Karpas-422 (cell line): Measurements from ENCODE around the gene ACSS1. TPM values are rescaled to one million over a fixed set of nuclear protein-coding genes. Genes with fewer than 3 reads are reported as not detected.

ENCODE experiments used
- DNase-seq: peaks from one replicate; pipeline ENCODE4 v3.0.0-alpha.2; 2015
- H2AFZ ChIP-seq: fragments of 200-600 bp; sonication (generic); 2 replicates; pipeline ENCODE4 v1.6.1; 2014; ENCODE audit warnings: antibody characterized with exemption, low read length, mixed read lengths
- H3K27ac ChIP-seq: fragments of 200-600 bp; sonication (generic); 2 replicates; pipeline ENCODE4 v1.5.1; 2014; ENCODE audit warnings: mild to moderate bottlenecking, low read length, moderate library complexity
- H3K27me3 ChIP-seq: fragments of 200-600 bp; sonication (generic); 2 replicates; pipeline ENCODE4 v1.6.1; 2014; ENCODE audit warnings: low read length, mixed read lengths
- H3K36me3 ChIP-seq: fragments of 200-600 bp; sonication (generic); 2 replicates; pipeline ENCODE4 v1.6.1; 2014; ENCODE audit warnings: low read length, mixed read lengths; ENCODE audit not compliant: insufficient read depth
- H3K4me1 ChIP-seq: fragments of 200-600 bp; sonication (generic); 2 replicates; pipeline ENCODE4 v1.6.1; 2014; ENCODE audit warnings: mild to moderate bottlenecking, low read length, mixed read lengths
- H3K4me2 ChIP-seq: fragments of 200-600 bp; sonication (generic); 2 replicates; pipeline ENCODE4 v1.6.1; 2014; ENCODE audit warnings: low read length, low read depth, mild to moderate bottlenecking; ENCODE audit not compliant: poor library complexity, severe bottlenecking
- H3K4me3 ChIP-seq: fragments of 200-600 bp; sonication (generic); 2 replicates; pipeline ENCODE4 v1.5.1; 2014; ENCODE audit warnings: mild to moderate bottlenecking, antibody characterized with exemption, low read length, mixed read lengths
- H3K79me2 ChIP-seq: fragments of 200-600 bp; sonication (generic); 2 replicates; pipeline ENCODE4 v1.6.1; 2014; ENCODE audit warnings: mild to moderate bottlenecking, low read length, mixed read lengths
- H3K9ac ChIP-seq: fragments of 200-600 bp; sonication (generic); 2 replicates; pipeline ENCODE4 v1.6.0; 2014; ENCODE audit warnings: low read length
- H3K9me2 ChIP-seq: fragments of 200-600 bp; sonication (generic), shearing (Covaris generic); replicated peaks from 2 replicates; pipeline ENCODE4 v1.6.0; 2014; ENCODE audit warnings: mild to moderate bottlenecking, low read length, moderate library complexity; ENCODE audit not compliant: insufficient read depth
- H3K9me3 ChIP-seq: fragments of 300-700, 200-600 bp; sonication (generic); 2 replicates; pipeline ENCODE4 v1.6.1; 2014; ENCODE audit warnings: low read length, mixed read lengths
- H4K20me1 ChIP-seq: fragments of 200-600 bp; sonication (generic); 2 replicates; pipeline ENCODE4 v1.6.1; 2014; ENCODE audit warnings: mild to moderate bottlenecking, antibody characterized with exemption, low read length, low read depth; ENCODE audit not compliant: insufficient read depth
- total RNA-seq: library from RNA; depleted of rRNA; stranded (reverse); fragments of >200 nt; shearing (Covaris generic); gene quantifications from 2 replicates; pipeline ENCODE4 v1.2.3, GENCODE V29; 2014; ENCODE audit warnings: low replicate concordance

Gene ACSS1
- total RNA-seq, 1 experiment from 2014 or later, result 2.3 TPM

- Histone ChIP-seq H3K4me3 (no peak overlapping the region), H3K9me2 (no peaks in the 10 kb centered on the region), H3K27ac (no peak overlapping the region), H4K20me1 (no peaks in the 10 kb centered on the region), H3K4me2 (no peak overlapping the region), H3K9ac (no peak overlapping the region), H3K27me3 (no peaks in the 10 kb centered on the region), H3K9me3 (no peaks in the 10 kb centered on the region), H3K4me1 (peaks cover 29% of the 10 kb centered on the region), H3K79me2 (no peaks in the 10 kb centered on the region), H3K36me3 (no peaks in the 10 kb centered on the region), H2AFZ (no peak overlapping the region)
- DNase-seq, result no peak
These were observed 59.8 kb downstream of the ACSS1 start for GRCh38 chr20:24998121-24998520.

DNA sequence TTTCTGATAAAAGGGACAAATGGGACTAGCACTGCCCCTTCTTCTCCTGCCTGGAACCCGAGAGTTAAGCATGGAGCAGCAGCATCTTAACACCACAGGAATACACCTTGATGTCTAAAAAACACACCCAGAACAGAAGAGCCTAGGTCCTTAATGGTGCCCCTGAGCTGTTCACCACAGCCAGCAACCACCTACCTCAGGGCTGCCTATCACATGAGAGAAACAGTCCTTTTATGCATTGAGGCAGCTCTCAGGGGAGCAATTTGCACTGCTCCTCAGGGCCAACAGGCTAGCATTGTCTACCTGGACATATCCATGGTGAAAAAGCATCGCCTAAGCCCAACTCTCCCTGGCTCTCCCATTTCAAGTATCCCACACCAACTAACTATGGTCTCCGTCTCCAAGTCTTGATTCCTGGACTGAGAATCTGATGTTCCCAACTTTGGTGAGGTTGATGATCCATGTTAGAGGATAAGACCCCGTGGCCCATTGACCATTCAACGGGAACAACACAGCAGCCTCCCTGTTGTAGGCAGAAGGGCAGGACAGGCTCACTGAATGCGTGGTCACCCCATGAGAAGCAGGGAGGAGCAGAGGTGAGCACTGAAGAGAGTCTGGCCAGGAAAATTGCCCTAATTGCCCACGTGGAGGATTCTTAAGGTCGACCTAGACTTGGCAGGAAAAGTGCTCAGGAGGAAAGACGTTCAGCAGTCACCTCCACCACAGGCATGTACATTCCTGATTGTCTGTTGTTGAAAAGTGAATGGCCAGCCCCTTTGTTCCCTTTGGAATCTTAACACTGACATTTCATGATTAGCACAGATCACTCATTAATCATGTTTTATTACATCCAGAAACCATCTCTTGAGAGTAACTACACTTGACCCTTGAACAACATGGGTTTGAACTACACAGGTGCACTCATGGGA, 61.2 kb downstream of the ACSS1 start:
- Histone ChIP-seq H3K9ac (no peak overlapping the region), H3K36me3 (no peaks in the 10 kb centered on the region), H3K4me2 (no peak overlapping the region)

DNA sequence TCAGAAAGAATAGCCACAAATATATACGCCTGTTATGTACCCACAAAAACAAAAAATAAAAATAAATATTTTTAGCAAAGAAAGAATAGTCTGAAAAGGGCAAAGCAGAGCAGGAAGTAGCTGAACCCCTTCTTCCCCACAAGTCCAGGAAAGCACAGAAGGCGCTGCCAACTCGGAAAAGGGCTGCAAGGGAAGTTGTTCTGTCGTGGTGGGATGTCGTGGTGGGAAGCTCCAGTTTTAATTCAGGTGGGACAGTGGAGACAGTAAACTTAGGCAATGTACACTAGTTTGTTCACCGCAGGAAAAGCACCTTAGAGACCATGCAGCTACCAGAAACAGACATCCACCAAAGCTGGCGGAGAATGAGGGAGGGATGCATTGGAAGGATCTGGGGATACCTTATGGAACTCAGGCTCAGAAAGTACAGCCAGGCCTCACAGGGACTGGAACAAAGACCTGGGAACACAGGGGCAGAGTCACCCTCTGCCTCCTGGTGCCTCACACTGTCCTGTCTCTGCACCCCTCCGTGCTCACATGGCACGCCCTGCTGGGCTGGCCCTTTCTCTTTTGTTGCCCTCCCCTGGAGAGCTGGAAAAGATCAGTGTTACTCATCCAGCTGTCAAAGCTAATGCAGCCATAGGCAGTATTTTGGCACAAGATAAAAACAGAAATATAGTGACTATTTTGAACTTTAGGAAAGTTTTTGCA, 62.0 kb downstream of the ACSS1 start:
- peaks cover 40% of the 10 kb centered on the region for H3K4me1 ChIP-seq
- H3K27me3 ChIP-seq, result no peaks in the 10 kb centered on the region
- H3K79me2 ChIP-seq, result peaks cover 16% of the 10 kb centered on the region
- no peaks in the 10 kb centered on the region for H3K9me2 ChIP-seq
- no peak overlapping the region for H3K9ac ChIP-seq
- no peaks in the 10 kb centered on the region for H3K36me3 ChIP-seq
- H2AFZ ChIP-seq, result no peak overlapping the region
- no peak overlapping the region for H3K4me3 ChIP-seq
- peaks cover 6% of the 10 kb centered on the region for H4K20me1 ChIP-seq
- H3K27ac ChIP-seq, result no peak overlapping the region
- no peaks in the 10 kb centered on the region for H3K9me3 ChIP-seq
- no peak overlapping the region for H3K4me2 ChIP-seq
- DNase-seq, result no peak

More for the DNA sequence above, 61.2 kb downstream of the ACSS1 start:
- Histone ChIP-seq H4K20me1 (no peaks in the 10 kb centered on the region), H3K27ac (no peak overlapping the region), H3K4me1 (peaks cover 32% of the 10 kb centered on the region), H3K9me2 (no peaks in the 10 kb centered on the region), H3K79me2 (peaks cover 8% of the 10 kb centered on the region), H2AFZ (no peak overlapping the region), H3K4me3 (no peak overlapping the region), H3K27me3 (no peaks in the 10 kb centered on the region), H3K9me3 (no peaks in the 10 kb centered on the region)
- DNase-seq, result no peak

GRCh38 chr20:24994470-24995368, 63.2 kb downstream of the ACSS1 start:
- peaks cover 28% of the 10 kb centered on the region for H3K79me2 ChIP-seq
- H3K36me3 ChIP-seq, result no peaks in the 10 kb centered on the region
- H3K9me2 ChIP-seq, result no peaks in the 10 kb centered on the region
- no peak overlapping the region; the same call in 1 of the 2 replicates for H3K27ac ChIP-seq
- H3K9ac ChIP-seq, result no peak overlapping the region
- no peak overlapping the region for H3K4me2 ChIP-seq
- H3K9me3 ChIP-seq, result no peaks in the 10 kb centered on the region
- no peak overlapping the region for H3K4me3 ChIP-seq
- peak overlapping the region; percentile 80 for H2AFZ ChIP-seq
- peaks cover 6% of the 10 kb centered on the region for H4K20me1 ChIP-seq
- H3K4me1 ChIP-seq, result peaks cover 52% of the 10 kb centered on the region
- no peaks in the 10 kb centered on the region for H3K27me3 ChIP-seq
- peak; percentile 93 for DNase-seq

DNA sequence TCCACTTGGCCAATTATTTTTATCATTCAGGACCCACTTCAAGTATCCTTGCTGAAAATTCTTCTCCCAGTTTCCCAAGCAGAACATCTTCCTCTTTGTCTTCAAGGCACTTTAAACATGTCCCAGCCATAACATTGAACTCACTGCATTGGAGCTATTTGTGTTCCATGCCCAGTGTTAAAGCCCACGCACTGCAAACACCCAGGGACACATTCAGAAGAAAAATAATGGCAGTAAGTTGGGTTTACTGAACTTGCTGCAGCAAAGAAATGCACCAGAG, 63.8 kb downstream of the ACSS1 start:
- Histone ChIP-seq H3K27ac (no peak overlapping the region; the same call in 1 of the 2 replicates), H3K36me3 (no peaks in the 10 kb centered on the region), H2AFZ (peak overlapping the region; percentile 80; the same call in 1 of the 2 replicates), H3K9me2 (no peaks in the 10 kb centered on the region), H3K27me3 (no peaks in the 10 kb centered on the region), H3K9ac (peak overlapping the region; percentile 83), H3K4me3 (no peak overlapping the region), H3K79me2 (peaks cover 34% of the 10 kb centered on the region), H4K20me1 (peaks cover 6% of the 10 kb centered on the region), H3K9me3 (no peaks in the 10 kb centered on the region), H3K4me2 (peak overlapping the region; percentile 92), H3K4me1 (peaks cover 56% of the 10 kb centered on the region)
- DNase-seq, result no peak

DNA sequence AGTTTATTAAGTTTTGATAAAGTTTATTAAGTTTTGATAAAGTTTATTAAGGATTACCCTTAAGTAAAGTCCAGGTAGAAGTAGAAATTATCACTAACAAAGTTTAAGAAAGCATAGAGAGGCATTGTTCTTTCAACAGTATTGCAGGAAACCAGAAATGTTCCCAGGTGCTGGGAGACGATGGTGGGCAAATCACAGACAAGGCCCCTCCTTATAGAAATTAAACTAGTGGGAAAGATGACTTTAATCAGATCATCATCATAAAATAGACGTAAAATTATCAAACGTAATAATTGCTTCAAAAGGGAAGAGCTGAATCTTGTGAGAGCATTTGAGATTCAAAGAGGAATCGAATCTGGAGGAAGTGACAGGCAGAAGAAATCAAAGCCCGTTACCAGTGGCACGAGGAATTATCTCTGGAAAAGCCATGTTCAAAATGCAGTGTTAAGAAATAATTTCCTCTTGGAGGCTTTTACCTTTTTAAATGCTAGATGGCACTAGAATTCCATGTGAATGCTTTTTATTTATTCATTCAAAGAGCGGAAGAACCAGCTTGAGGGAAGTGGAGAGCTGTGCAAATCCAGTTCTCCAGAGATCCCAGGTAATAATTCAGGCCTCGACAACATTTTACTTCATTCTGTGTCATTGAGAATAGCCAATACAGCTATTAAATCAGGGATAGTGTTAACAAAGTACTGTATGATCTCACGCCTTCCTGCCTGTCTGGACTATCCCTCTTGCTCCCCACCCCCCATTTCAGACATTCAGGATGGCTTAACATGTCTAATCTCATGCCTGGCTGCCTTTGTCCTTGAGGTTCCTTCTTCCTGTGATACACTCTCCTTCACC, 64.4 kb downstream of the ACSS1 start:
- Histone ChIP-seq H3K4me2 (peak overlapping the region; percentile 92), H3K79me2 (peaks cover 39% of the 10 kb centered on the region), H4K20me1 (peaks cover 6% of the 10 kb centered on the region), H3K4me3 (peak overlapping the region; percentile 95), H3K36me3 (no peaks in the 10 kb centered on the region), H3K27ac (peak overlapping the region; percentile 75), H2AFZ (peak overlapping the region; percentile 64), H3K9me3 (no peaks in the 10 kb centered on the region), H3K9me2 (no peaks in the 10 kb centered on the region), H3K4me1 (peaks cover 52% of the 10 kb centered on the region), H3K9ac (peak overlapping the region; percentile 83), H3K27me3 (no peaks in the 10 kb centered on the region)
- DNase-seq, result peak; percentile 64

- H3K9me2 ChIP-seq, result no peaks in the 10 kb centered on the region
- peak within 1 kb of the TSS; percentile 75 for H3K27ac ChIP-seq
- H2AFZ ChIP-seq, result peak within 1 kb of the TSS; percentile 80
- H3K4me1 ChIP-seq, result peaks cover 60% of the 10 kb centered on the region
- no peaks in the 10 kb centered on the region for H3K27me3 ChIP-seq
- H3K36me3 ChIP-seq, result no peaks in the 10 kb centered on the region
- H3K79me2 ChIP-seq, result peaks cover 49% of the 10 kb centered on the region
- peak; percentile 99 for DNase-seq
- H4K20me1 ChIP-seq, result peaks cover 6% of the 10 kb centered on the region
- peak within 1 kb of the TSS; percentile 92 for H3K4me2 ChIP-seq
- H3K9me3 ChIP-seq, result no peaks in the 10 kb centered on the region
- H3K9ac ChIP-seq, result peak within 1 kb of the TSS; percentile 83
- peak within 1 kb of the TSS; percentile 95 for H3K4me3 ChIP-seq
These were observed 65.3 kb downstream of the ACSS1 start, which contains the start of gene APMAP for GRCh38 chr20:24992487-24993205. TSS of gene APMAP (minus strand) at chr20:24992751. CDS start at chr20:24992688, 63 bp downstream.
